Left lung (tissue), 10 donors: ENCODE results near the gene PPP1R15A. TPM values are rescaled to one million over a fixed set of nuclear protein-coding genes. Genes with fewer than 3 reads are reported as not detected.
"Not testable (repeated sequence)": the region's sequence is repeated elsewhere in the genome, so short reads cannot be mapped to it uniquely, and the experiment has no call there.

Experiments
- ATAC-seq: fragments of 200-7000 bp; cut with Tn5 transposase; one replicate; pipeline ENCODE4 v1.9.1; 2020; ENCODE audit warnings: moderate library complexity
- DNase-seq, 4 donors: peaks; one replicate each; pipeline ENCODE4 v3.0.0-alpha.2; 2013 to 2020
- H3K27ac ChIP-seq, 2 donors: fragments of 200-600 bp; sonication (generic) in 1 of 2; one replicate each; pipeline versions ENCODE4 v1.5.0 to v1.8.0; 2020 to 2021
- H3K27me3 ChIP-seq, 2 donors: fragments of 200-600 bp; sonication (generic) in 1 of 2; one replicate each; pipeline versions ENCODE4 v1.5.0 to v1.8.0; 2020 to 2021
- H3K36me3 ChIP-seq, 2 donors: fragments of 200-600 bp; sonication (generic) in 1 of 2; one replicate each; pipeline versions ENCODE4 v1.5.0 to v1.8.0; 2020 to 2021
- H3K4me1 ChIP-seq, 2 donors: fragments of 200-600 bp; one replicate each; pipeline ENCODE4 v1.8.0; 2021
- H3K4me3 ChIP-seq, 2 donors: fragments of 200-600 bp; sonication (generic) in 1 of 2; one replicate each; pipeline versions ENCODE4 v1.5.0 to v1.8.0; 2020 to 2021; ENCODE audit warnings: mild to moderate bottlenecking in 1 of 2
- H3K9me3 ChIP-seq, 2 donors: fragments of 200-600 bp; sonication (generic) in 1 of 2; one replicate each; pipeline versions ENCODE4 v1.5.0 to v1.8.0; 2020 to 2021
- CTCF ChIP-seq, 2 donors: fragments of 200-600 bp; sonication (generic) in 1 of 2; IDR thresholded peaks; one replicate each; pipeline versions ENCODE4 v1.5.0 to v1.8.0; 2021; ENCODE audit warnings: antibody characterized with exemption in 2 of 2
- intact Hi-C, 2 donors: fragments of 100-400 bp; cut with DNase I; formaldehyde crosslinking; loops; one replicate each; pipeline versions ENCODE4 v1.11.2 to v1.14.2; 2022
- polyA plus RNA-seq, 6 donors: library from polyadenylated mRNA; unstranded; fragments of 120-200 nt; gene quantifications; one replicate each; pipeline ENCODE4 v1.2.1, GENCODE V29; 2013; ENCODE audit not compliant: insufficient read length in 6 of 6
- total RNA-seq, 2 donors: library from RNA; stranded (reverse); fragmentation: NEBNext Ultra II Directional; extraction: Animal tissue kit (Norgen Biotek cat#: 25700); gene quantifications; one replicate each; pipeline ENCODE4 v1.2.1, GENCODE V29; 2021
- donor health status: DM: no; HTN: yes; CAD: no.
- donor health status: DM: no; HTN: no; CAD: no.

PPP1R15A gene
- total and polyA plus RNA-seq, 8 donors, result 36.3 to 110 (median 67.6) TPM

- ATAC-seq (no peak), DNase-seq (no peak)
- no peak overlapping the region for H3K4me3 ChIP-seq
- peaks cover 10 to 41% of the 10 kb centered on the region in 2 donors for H3K4me1 ChIP-seq
- TF ChIP-seq CTCF (IDR thresholded peaks at IDR 0.05), result no peak
- H3K27ac ChIP-seq, result no peak overlapping the region
- intact Hi-C loops, result no loop called here
- H3K36me3 ChIP-seq, result peaks cover 0 to 20% of the 10 kb centered on the region in 2 donors
- no peaks in the 10 kb centered on the region for H3K27me3 ChIP-seq
- H3K9me3 ChIP-seq, result no peaks in the 10 kb centered on the region
These were observed 2.2 kb upstream of the PPP1R15A start for GRCh38 chr19:48870048-48870447.

- intact Hi-C loops, H3K27me3 ChIP-seq, ATAC-seq, H3K9me3 ChIP-seq: not testable (repeated sequence)
- H3K36me3 ChIP-seq, result peaks cover 0 to 35% of the 10 kb centered on the region in 2 donors
- peak overlapping the region; percentile 99 to 100 for H3K27ac ChIP-seq
- H3K4me3 ChIP-seq, result peak overlapping the region; percentile 66 to 71
- peaks cover 23 to 56% of the 10 kb centered on the region in 2 donors for H3K4me1 ChIP-seq
- DNase-seq, result peak in 1 of 4 donors; percentile 78
These were observed 595 bp upstream of the PPP1R15A start for GRCh38 chr19:48871471-48872181.

- ATAC-seq, result peak; percentile 70
- H3K36me3 ChIP-seq, result peaks cover 0 to 49% of the 10 kb centered on the region in 2 donors
- intact Hi-C loops, result no loop called here
- no peaks in the 10 kb centered on the region for H3K27me3 ChIP-seq
- H3K4me3 ChIP-seq, result peak overlapping the region; percentile 66 to 71
- TF ChIP-seq CTCF (IDR thresholded peaks at IDR 0.05), result no peak
- peak overlapping the region; percentile 99 to 100 for H3K27ac ChIP-seq
- DNase-seq, result peak; percentile 84 to 94 (median 90)
- H3K9me3 ChIP-seq, result no peaks in the 10 kb centered on the region
- H3K4me1 ChIP-seq, result peaks cover 24 to 64% of the 10 kb centered on the region in 2 donors
These were observed 759 bp downstream of the PPP1R15A start for GRCh38 chr19:48872884-48873475.

GRCh38 chr19:48873476-48874302 is 1.5 kb downstream of the PPP1R15A start:
- peak overlapping the region; percentile 99 to 100 for H3K27ac ChIP-seq
- ATAC-seq (no peak), DNase-seq (no peak)
- no peaks in the 10 kb centered on the region for H3K9me3 ChIP-seq
- no peaks in the 10 kb centered on the region for H3K27me3 ChIP-seq
- peak overlapping the region; percentile 66 to 71 for H3K4me3 ChIP-seq
- H3K36me3 ChIP-seq, result peaks cover 0 to 56% of the 10 kb centered on the region in 2 donors
- TF ChIP-seq CTCF (IDR thresholded peaks at IDR 0.05), result no peak
- peaks cover 24 to 64% of the 10 kb centered on the region in 2 donors for H3K4me1 ChIP-seq
- intact Hi-C loops, result no loop called here

GRCh38 chr19:48874303-48875135 is 2.3 kb downstream of the PPP1R15A start:
- ATAC-seq, result peak; percentile 1
- no peaks in the 10 kb centered on the region for H3K9me3 ChIP-seq
- intact Hi-C loops, result no loop called here
- H3K36me3 ChIP-seq, result peaks cover 0 to 63% of the 10 kb centered on the region in 2 donors
- peak overlapping the region; percentile 66 to 71 for H3K4me3 ChIP-seq
- no peaks in the 10 kb centered on the region for H3K27me3 ChIP-seq
- TF ChIP-seq CTCF (IDR thresholded peaks at IDR 0.05), result no peak
- H3K27ac ChIP-seq, result peak overlapping the region; percentile 99 to 100
- H3K4me1 ChIP-seq, result peaks cover 24 to 68% of the 10 kb centered on the region in 2 donors
- DNase-seq, result peak in 1 of 4 donors; percentile 58

- H3K27me3 ChIP-seq, ATAC-seq, intact Hi-C loops, H3K9me3 ChIP-seq, DNase-seq: not testable (repeated sequence)
- peaks cover 24 to 79% of the 10 kb centered on the region in 2 donors for H3K4me1 ChIP-seq
- H3K4me3 ChIP-seq, result peak overlapping the region; percentile 66 to 71
- H3K27ac ChIP-seq, result peak overlapping the region; percentile 99 to 100
- H3K36me3 ChIP-seq, result peaks cover 0 to 64% of the 10 kb centered on the region in 2 donors
These were observed 4.1 kb downstream of the PPP1R15A start for GRCh38 chr19:48876043-48876981.
